K562 (cell line): ENCODE results near the gene ELAVL3.

Source experiments
- HCFC1 ChIP-seq: IDR thresholded peaks from 2 replicates; pipeline ENCODE4 v1.6.1; 2012; ENCODE audit warnings: low read depth, low read length, improper control_type of control experiment
- LEF1 ChIP-seq: fragments of 450-650 bp; IDR thresholded peaks from 2 replicates; pipeline ENCODE4 v1.6.1; 2016; ENCODE audit warnings: mild to moderate bottlenecking
- NFATC3 ChIP-seq: fragments of 450-650 bp; IDR thresholded peaks from 2 replicates; pipeline ENCODE4 v1.6.1; 2017; ENCODE audit warnings: mild to moderate bottlenecking
- SMC3 ChIP-seq: conservative IDR thresholded peaks from 2 replicates; pipeline ENCODE4 v1.6.1; 2011; ENCODE audit warnings: low read depth, low read length, improper control_type of control experiment; ENCODE audit not compliant: insufficient read depth
- TAF1 ChIP-seq: IDR thresholded peaks from 2 replicates; pipeline ENCODE4 v1.6.1; 2011; ENCODE audit warnings: mild to moderate bottlenecking, low read length, moderate library complexity; ENCODE audit not compliant: insufficient read depth, control insufficient read depth, severe bottlenecking; ENCODE audit errors: extremely low read depth
- TF ChIP-seq, protein P1 (sequence below), 3 experiments: IDR thresholded peaks in 2 of 3; conservative IDR thresholded peaks in 1 of 3; 2 replicates each; pipeline ENCODE4 v1.5.1; 2011 to 2012; ENCODE audit warnings: low read length in 3 of 3, mild to moderate bottlenecking in 3 of 3, control low read depth in 2 of 3, improper control_type of control experiment in 1 of 3, inconsistent platforms in 1 of 3, low read depth in 1 of 3, mixed read lengths in 1 of 3, moderate library complexity in 1 of 3; ENCODE audit not compliant: insufficient read depth in 2 of 3
- TF ChIP-seq, protein P2 (sequence below): sonication (generic); formaldehyde crosslinking; IDR thresholded peaks from 2 replicates; pipeline ENCODE4 v1.8.0; 2022; ENCODE audit warnings: mild to moderate bottlenecking, missing genetic modification reagents, borderline replicate concordance
- TF ChIP-seq, protein P3 (sequence below): sonication (generic); formaldehyde crosslinking; IDR thresholded peaks from 2 replicates; pipeline ENCODE4 v1.8.0; 2022; ENCODE audit warnings: mild to moderate bottlenecking, missing genetic modification reagents

DNA sequence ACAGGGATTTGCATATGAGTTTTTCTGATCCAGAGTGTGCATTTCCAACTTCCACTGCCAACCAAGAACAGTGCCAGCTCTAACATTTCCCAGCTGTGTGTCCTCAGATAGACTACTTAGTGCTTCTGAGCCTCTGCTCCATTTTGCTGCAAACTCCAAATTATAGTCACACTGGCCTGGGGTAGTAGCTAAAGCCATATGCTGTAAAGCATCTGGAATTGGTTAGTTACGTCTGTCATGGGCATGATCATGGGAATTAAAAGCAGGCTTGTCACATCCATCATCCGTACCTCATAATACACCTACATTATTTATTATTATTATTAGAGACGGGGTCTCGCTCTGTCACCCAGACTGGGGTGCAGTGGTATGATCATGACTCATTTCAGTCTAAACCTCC lies 7.1 kb downstream of the ELAVL3 start:
- TF ChIP-seq SMC3 (no peak), NFATC3 (no peak), LEF1 (no peak), TAF1 (no peak), HCFC1 (no peak)
- TF ChIP-seq, protein P1, sequence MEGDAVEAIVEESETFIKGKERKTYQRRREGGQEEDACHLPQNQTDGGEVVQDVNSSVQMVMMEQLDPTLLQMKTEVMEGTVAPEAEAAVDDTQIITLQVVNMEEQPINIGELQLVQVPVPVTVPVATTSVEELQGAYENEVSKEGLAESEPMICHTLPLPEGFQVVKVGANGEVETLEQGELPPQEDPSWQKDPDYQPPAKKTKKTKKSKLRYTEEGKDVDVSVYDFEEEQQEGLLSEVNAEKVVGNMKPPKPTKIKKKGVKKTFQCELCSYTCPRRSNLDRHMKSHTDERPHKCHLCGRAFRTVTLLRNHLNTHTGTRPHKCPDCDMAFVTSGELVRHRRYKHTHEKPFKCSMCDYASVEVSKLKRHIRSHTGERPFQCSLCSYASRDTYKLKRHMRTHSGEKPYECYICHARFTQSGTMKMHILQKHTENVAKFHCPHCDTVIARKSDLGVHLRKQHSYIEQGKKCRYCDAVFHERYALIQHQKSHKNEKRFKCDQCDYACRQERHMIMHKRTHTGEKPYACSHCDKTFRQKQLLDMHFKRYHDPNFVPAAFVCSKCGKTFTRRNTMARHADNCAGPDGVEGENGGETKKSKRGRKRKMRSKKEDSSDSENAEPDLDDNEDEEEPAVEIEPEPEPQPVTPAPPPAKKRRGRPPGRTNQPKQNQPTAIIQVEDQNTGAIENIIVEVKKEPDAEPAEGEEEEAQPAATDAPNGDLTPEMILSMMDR (IDR thresholded peaks at IDR 0.05 in 2 of 3, conservative IDR thresholded peaks at IDR 0.05 in 1 of 3; ENCODE audit: insufficient read depth in 2 of 3, low read depth in 1 of 3, low read length in 3 of 3), result no peak
- TF ChIP-seq, protein P2, sequence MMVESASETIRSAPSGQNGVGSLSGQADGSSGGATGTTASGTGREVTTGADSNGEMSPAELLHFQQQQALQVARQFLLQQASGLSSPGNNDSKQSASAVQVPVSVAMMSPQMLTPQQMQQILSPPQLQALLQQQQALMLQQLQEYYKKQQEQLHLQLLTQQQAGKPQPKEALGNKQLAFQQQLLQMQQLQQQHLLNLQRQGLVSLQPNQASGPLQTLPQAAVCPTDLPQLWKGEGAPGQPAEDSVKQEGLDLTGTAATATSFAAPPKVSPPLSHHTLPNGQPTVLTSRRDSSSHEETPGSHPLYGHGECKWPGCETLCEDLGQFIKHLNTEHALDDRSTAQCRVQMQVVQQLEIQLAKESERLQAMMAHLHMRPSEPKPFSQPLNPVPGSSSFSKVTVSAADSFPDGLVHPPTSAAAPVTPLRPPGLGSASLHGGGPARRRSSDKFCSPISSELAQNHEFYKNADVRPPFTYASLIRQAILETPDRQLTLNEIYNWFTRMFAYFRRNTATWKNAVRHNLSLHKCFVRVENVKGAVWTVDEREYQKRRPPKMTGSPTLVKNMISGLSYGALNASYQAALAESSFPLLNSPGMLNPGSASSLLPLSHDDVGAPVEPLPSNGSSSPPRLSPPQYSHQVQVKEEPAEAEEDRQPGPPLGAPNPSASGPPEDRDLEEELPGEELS (CRISPR knock-in tag), result no peak
- TF ChIP-seq, protein P3, sequence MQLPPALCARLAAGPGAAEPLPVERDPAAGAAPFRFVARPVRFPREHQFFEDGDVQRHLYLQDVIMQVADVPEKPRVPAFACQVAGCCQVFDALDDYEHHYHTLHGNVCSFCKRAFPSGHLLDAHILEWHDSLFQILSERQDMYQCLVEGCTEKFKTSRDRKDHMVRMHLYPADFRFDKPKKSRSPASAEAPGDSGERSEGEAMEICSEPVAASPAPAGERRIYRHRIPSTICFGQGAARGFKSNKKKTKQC (CRISPR knock-in tag), result no peak
